SK-N-SH treated with all-trans-retinoic acid at 6 μM for 48 hours (cell line): ENCODE measurements around the gene MUC12.

Experiments
- ESRRG ChIP-seq: fragments of 250-450 bp; sonication (Bioruptor Pico); IDR thresholded peaks from 2 replicates; pipeline ENCODE4 v1.6.1; 2021; ENCODE audit warnings: mild to moderate bottlenecking
- SNAI2 ChIP-seq: fragments of 250-450 bp; sonication (Bioruptor Pico); IDR thresholded peaks from 2 replicates; pipeline ENCODE4 v1.5.0; 2020; ENCODE audit warnings: mild to moderate bottlenecking, moderate library complexity
- TCF4 ChIP-seq: fragments of 250-450 bp; sonication (Bioruptor Pico); IDR thresholded peaks from 2 replicates; pipeline ENCODE4 v1.8.0; 2021; ENCODE audit warnings: mild to moderate bottlenecking, moderate library complexity, borderline replicate concordance
- ZC3H10 ChIP-seq: fragments of 250-450 bp; sonication (Bioruptor Pico); IDR thresholded peaks from 2 replicates; pipeline ENCODE4 v1.5.1; 2021; ENCODE audit warnings: mild to moderate bottlenecking, moderate library complexity
- ZFP3 ChIP-seq: fragments of 250-450 bp; sonication (Bioruptor Pico); IDR thresholded peaks from 2 replicates; pipeline ENCODE4 v1.5.0; 2020; ENCODE audit warnings: mild to moderate bottlenecking, moderate library complexity
- ZFP30 ChIP-seq: fragments of 450-650 bp; formaldehyde crosslinking; IDR thresholded peaks from 2 replicates; pipeline ENCODE4 v1.5.0; 2022; ENCODE audit warnings: mild to moderate bottlenecking, moderate library complexity
- ZNF565 ChIP-seq: fragments of 450-650 bp; formaldehyde crosslinking; conservative IDR thresholded peaks from 2 replicates; pipeline ENCODE4 v1.5.0; 2020; ENCODE audit warnings: low read depth, mild to moderate bottlenecking, moderate library complexity
- TF ChIP-seq, protein P1 (sequence below): fragments of 250-450 bp; sonication (Bioruptor Pico); IDR thresholded peaks from 2 replicates; pipeline ENCODE4 v1.5.0; 2020; ENCODE audit warnings: mild to moderate bottlenecking, moderate library complexity

- TF ChIP-seq, protein P1, sequence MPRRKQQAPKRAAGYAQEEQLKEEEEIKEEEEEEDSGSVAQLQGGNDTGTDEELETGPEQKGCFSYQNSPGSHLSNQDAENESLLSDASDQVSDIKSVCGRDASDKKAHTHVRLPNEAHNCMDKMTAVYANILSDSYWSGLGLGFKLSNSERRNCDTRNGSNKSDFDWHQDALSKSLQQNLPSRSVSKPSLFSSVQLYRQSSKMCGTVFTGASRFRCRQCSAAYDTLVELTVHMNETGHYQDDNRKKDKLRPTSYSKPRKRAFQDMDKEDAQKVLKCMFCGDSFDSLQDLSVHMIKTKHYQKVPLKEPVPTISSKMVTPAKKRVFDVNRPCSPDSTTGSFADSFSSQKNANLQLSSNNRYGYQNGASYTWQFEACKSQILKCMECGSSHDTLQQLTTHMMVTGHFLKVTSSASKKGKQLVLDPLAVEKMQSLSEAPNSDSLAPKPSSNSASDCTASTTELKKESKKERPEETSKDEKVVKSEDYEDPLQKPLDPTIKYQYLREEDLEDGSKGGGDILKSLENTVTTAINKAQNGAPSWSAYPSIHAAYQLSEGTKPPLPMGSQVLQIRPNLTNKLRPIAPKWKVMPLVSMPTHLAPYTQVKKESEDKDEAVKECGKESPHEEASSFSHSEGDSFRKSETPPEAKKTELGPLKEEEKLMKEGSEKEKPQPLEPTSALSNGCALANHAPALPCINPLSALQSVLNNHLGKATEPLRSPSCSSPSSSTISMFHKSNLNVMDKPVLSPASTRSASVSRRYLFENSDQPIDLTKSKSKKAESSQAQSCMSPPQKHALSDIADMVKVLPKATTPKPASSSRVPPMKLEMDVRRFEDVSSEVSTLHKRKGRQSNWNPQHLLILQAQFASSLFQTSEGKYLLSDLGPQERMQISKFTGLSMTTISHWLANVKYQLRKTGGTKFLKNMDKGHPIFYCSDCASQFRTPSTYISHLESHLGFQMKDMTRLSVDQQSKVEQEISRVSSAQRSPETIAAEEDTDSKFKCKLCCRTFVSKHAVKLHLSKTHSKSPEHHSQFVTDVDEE (CRISPR knock-in tag), result no peak
- no peak for TF ChIP-seq ZFP30
- TF ChIP-seq SNAI2 (CRISPR knock-in tag), result no peak
- no peak for TF ChIP-seq ZFP3 (CRISPR knock-in tag)
- TF ChIP-seq ESRRG (CRISPR knock-in tag), result no peak
- no peak for TF ChIP-seq TCF4 (CRISPR knock-in tag)
- no peak for TF ChIP-seq ZNF565 (CRISPR knock-in tag)
- no peak for TF ChIP-seq ZC3H10 (CRISPR knock-in tag)
Measured at GRCh38 chr7:100942045-100942774, 27.2 kb upstream of the MUC12 start.
